ENCODE measurements around the gene LEAP2.

- TF ChIP-seq CTCF (conservative IDR thresholded peaks at IDR 0.05; ENCODE audit: low read length) (no peak), EZH2phosphoT487 (IDR thresholded peaks at IDR 0.05; ENCODE audit: borderline replicate concordance) (no peak)
Observed at GRCh38 chr5:132826424-132827082, 46.9 kb upstream of the LEAP2 start.

All from Loucy (cell line).